Measurements from ENCODE around the gene CEP95.
"Not testable (repeated sequence)": the region's sequence is repeated elsewhere in the genome, so short reads cannot be mapped to it uniquely, and the experiment has no call there.

CEP95 gene

DNA sequence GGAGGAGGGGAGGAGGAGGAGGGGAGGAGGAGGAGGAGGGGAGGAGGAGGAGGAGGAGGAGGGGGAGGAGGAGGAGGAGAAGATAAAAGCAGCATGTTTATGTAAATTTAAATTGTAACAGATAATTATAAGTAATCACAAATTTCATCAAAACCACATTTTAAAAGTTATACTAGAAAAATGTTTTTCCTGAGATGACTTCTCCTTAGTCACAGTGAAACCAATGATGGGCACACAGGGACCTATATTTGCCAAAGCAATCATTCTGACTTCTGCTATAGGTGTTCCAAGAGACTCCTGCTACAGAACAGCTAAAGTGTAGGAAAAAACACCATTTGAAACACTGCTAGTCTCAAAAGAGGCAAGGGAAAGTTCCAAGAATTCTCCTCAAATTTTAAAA is 66.4 kb downstream of the CEP95 start:
- Histone ChIP-seq H3K9me3 (ENCODE audit: low read depth, low read length) (no peaks in the 10 kb centered on the region), H3K9ac (ENCODE audit: insufficient read length) (no peak overlapping the region), H3K27ac (no peak overlapping the region), H3K4me3 (no peak overlapping the region), H3K36me3 (ENCODE audit: insufficient read depth, low read length) (peaks cover 14% of the 10 kb centered on the region)
- DNase-seq (ENCODE audit: low read depth, low spot score): no peak
- TF ChIP-seq FOXP2 (optimal IDR thresholded peaks at IDR 0.05; ENCODE audit: control extremely low read depth, extremely low read length, insufficient read depth) (no peak), EZH2 (IDR thresholded peaks at IDR 0.05) (no peak), POLR2AphosphoS5 (IDR thresholded peaks at IDR 0.05; ENCODE audit: borderline replicate concordance, low read depth, low read length) (no peak)

DNA sequence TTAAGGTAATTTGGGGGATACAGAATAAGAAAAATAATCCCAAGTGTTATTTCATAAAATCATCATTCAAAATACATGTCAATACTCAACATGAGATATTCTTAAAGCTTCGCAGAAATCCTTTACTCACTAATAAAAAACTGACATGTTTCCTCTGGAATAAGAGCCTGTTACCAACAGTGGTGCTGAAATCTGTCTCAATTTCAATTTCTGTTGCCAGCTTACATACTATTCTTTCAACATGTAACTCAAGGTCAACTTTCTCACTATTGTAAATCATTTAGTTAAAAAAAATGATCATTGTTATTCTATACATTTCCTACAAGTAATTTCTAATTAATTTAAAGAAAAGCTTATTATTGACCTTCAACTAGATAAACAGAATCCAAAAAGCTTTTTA is 67.9 kb downstream of the CEP95 start:
- no peak for TF ChIP-seq EZH2 (IDR thresholded peaks at IDR 0.05)
- TF ChIP-seq POLR2AphosphoS5 (IDR thresholded peaks at IDR 0.05; ENCODE audit: borderline replicate concordance, low read depth, low read length): no peak
- no peak for TF ChIP-seq FOXP2 (optimal IDR thresholded peaks at IDR 0.05; ENCODE audit: control extremely low read depth, extremely low read length, insufficient read depth)

DNA sequence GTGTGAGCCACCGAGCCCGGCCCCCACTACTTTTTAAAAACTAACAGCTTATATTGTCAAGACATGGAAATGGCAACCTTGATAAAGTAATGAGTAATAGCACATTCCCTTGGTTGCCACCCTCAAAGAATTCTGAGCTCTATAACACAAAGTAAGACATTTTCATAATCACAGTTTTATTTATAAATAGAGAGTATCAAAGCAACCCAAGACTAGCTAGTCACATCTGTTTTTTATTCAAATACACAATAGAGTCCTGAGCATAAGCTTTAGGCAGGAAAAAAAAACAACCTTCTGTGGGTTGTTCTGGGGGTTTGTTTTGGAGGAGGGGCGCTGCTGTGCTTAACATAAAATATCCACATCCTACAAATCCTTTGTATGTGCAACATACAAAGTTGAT is 68.7 kb downstream of the CEP95 start:
- H3K36me3 ChIP-seq (ENCODE audit: insufficient read depth, low read length): peaks cover 13% of the 10 kb centered on the region

More for the DNA sequence above, 67.9 kb downstream of the CEP95 start:
- Histone ChIP-seq H3K36me3 (ENCODE audit: insufficient read depth, low read length) (peaks cover 11% of the 10 kb centered on the region), H3K9ac (ENCODE audit: insufficient read length) (no peak overlapping the region), H3K4me3 (no peak overlapping the region), H3K27ac (peak overlapping the region; percentile 68; the same call in 1 of the 2 replicates), H3K9me3 (ENCODE audit: low read depth, low read length) (no peaks in the 10 kb centered on the region)
- no peak for DNase-seq (ENCODE audit: low read depth, low spot score)

DNA sequence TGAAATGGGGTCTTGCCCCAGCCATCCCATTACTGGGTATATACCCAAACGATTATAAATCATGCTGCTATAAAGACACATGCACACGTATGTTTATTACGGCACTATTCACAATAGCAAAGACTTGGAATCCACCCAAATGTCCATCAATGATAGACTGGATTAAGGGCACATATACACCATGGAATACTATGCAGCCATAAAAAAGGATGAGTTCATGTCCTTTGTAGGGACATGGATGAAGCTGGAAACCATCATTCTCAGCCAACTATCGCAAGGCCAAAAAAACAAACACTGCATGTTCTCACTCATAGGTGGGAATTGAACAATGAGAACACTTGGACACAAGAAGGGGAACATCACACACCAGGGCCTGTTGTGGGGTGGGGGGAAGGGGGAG is 70.2 kb downstream of the CEP95 start:
- DNase-seq (ENCODE audit: low read depth, low spot score); H3K9me3 ChIP-seq (ENCODE audit: low read depth, low read length); H3K9ac ChIP-seq (ENCODE audit: insufficient read length); H3K4me3 ChIP-seq; H3K27ac ChIP-seq: not testable (repeated sequence)
- peaks cover 17% of the 10 kb centered on the region for H3K36me3 ChIP-seq (ENCODE audit: insufficient read depth, low read length)

More for the DNA sequence above, 68.7 kb downstream of the CEP95 start:
- no peak overlapping the region for H3K4me3 ChIP-seq
- no peak for DNase-seq (ENCODE audit: low read depth, low spot score)
- H3K27ac ChIP-seq: peak overlapping the region; percentile 57
- H3K9ac ChIP-seq (ENCODE audit: insufficient read length): no peak overlapping the region
- H3K9me3 ChIP-seq (ENCODE audit: low read depth, low read length): no peaks in the 10 kb centered on the region
- TF ChIP-seq EZH2 (IDR thresholded peaks at IDR 0.05) (no peak), FOXP2 (optimal IDR thresholded peaks at IDR 0.05; ENCODE audit: control extremely low read depth, extremely low read length, insufficient read depth) (no peak), POLR2AphosphoS5 (IDR thresholded peaks at IDR 0.05; ENCODE audit: borderline replicate concordance, low read depth, low read length) (no peak)

DNA sequence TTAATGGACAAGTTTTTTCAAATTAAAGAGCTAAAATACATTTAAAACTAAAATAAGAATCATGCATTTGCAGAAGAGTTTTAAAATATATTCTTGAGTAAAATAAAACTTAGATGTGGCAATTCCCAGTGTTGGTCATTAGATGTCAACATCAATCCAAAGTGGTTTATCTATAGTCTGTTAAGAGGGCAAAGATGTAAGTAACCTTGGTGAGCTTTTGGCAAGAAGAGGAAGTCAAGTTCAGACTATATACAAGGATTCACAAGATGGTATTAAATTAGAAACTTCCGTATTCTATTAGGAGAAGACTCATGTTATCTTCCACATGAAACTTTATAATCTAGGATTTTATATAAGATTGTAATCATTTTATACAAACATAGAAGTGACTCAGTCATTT is 73.1 kb downstream of the CEP95 start:
- TF ChIP-seq FOXP2 (optimal IDR thresholded peaks at IDR 0.05; ENCODE audit: control extremely low read depth, extremely low read length, insufficient read depth): no peak
- no peak for TF ChIP-seq POLR2AphosphoS5 (IDR thresholded peaks at IDR 0.05; ENCODE audit: borderline replicate concordance, low read depth, low read length)
- TF ChIP-seq EZH2 (IDR thresholded peaks at IDR 0.05): no peak
- Histone ChIP-seq H3K9ac (ENCODE audit: insufficient read length) (no peak overlapping the region), H3K4me3 (no peak overlapping the region), H3K27ac (no peak overlapping the region), H3K36me3 (ENCODE audit: insufficient read depth, low read length) (peaks cover 25% of the 10 kb centered on the region), H3K9me3 (ENCODE audit: low read depth, low read length) (no peaks in the 10 kb centered on the region)
- no peak for DNase-seq (ENCODE audit: low read depth, low spot score)

DNA sequence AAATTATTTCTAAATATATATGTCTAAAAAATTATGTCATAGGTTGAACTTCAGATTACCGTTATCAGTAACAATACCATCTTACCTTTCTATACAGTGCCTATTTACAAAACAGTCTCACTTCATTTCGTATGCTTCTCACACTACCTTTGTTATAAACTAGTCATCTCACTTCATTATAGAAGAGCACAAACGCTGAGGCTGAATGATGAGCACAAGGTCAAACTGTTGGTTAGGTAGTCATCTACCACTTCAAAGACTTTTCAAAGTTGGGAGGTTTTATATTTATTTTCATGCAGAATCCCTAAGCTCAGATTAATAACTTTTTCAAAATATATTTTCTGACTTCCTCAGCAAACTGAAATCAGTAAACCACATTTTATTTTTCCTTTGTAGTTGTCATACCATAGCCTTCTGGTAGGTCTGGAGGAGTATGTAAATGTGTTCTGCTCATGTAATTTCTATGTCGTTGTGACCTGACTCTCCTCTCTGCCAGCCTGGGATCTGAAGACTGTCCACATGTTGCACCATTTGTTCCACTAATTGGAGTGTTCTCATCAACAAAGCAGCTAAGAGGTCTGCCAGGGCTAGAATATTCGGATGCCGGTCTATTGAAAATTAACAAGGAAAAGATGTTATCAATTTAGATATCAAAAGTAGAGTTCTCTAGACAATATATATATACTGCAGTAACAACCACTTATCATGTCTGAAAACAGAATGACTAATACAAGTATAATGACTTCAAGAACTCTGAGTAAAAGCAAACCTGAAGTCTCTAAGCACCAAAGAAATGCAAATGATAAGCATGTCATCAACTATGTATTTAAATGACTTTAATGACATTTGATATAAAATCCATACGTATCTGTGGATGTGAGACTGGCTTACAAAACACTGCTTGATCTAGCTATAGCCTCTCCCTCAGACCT is 73.9 kb downstream of the CEP95 start:
- no peak for DNase-seq (ENCODE audit: low read depth, low spot score)
- Histone ChIP-seq H3K9ac (ENCODE audit: insufficient read length) (no peak overlapping the region), H3K9me3 (ENCODE audit: low read depth, low read length) (no peaks in the 10 kb centered on the region), H3K4me3 (no peak overlapping the region), H3K27ac (no peak overlapping the region), H3K36me3 (ENCODE audit: insufficient read depth, low read length) (peaks cover 25% of the 10 kb centered on the region)
- no peak for TF ChIP-seq FOXP2 (optimal IDR thresholded peaks at IDR 0.05; ENCODE audit: control extremely low read depth, extremely low read length, insufficient read depth)
- TF ChIP-seq POLR2AphosphoS5 (IDR thresholded peaks at IDR 0.05; ENCODE audit: borderline replicate concordance, low read depth, low read length): no peak
- no peak for TF ChIP-seq EZH2 (IDR thresholded peaks at IDR 0.05)

DNA sequence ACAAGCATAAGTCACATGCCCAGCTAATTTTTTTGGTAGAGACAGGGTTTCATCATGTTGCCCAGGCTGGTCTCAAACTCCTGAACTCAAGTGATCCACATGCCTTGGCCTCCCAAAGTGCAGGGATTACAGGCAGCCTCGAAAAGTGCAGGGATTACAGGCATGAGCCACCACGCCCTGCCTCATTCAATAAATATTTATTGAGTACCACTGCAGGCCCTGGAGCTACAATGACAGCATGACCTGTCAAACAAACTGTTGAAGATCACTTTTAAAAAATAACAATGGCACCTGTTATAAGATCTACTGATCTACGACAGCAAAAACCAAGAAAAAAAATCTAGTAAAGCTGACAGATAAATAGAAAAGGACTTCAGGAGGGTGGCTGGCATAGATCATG is 76.3 kb downstream of the CEP95 start:
- Histone ChIP-seq H3K27ac (no peak overlapping the region), H3K9me3 (ENCODE audit: low read depth, low read length) (no peaks in the 10 kb centered on the region), H3K36me3 (ENCODE audit: insufficient read depth, low read length) (peaks cover 22% of the 10 kb centered on the region), H3K9ac (ENCODE audit: insufficient read length) (no peak overlapping the region), H3K4me3 (no peak overlapping the region)
- no peak for TF ChIP-seq POLR2AphosphoS5 (IDR thresholded peaks at IDR 0.05; ENCODE audit: borderline replicate concordance, low read depth, low read length)
- TF ChIP-seq EZH2 (IDR thresholded peaks at IDR 0.05): no peak
- TF ChIP-seq FOXP2 (optimal IDR thresholded peaks at IDR 0.05; ENCODE audit: control extremely low read depth, extremely low read length, insufficient read depth): no peak
- no peak for DNase-seq (ENCODE audit: low read depth, low spot score)

DNA sequence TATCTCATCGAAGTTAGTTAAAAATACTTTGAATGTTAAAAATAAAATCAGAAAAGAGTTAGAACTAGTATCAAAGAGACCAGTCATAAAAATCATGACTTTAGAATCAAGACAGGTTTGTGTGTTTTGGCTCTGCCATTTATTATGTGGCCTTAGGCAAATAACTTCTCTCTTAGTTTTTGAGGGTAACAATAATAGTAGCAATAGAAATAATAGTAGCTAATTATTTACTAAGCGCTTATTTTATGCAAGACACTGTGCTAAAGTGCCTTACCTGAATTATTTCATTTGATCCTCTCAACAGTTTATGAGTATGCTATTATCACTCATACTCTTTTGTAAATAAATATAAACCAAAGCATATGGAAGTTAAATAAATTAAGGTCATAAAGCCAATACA is 78.4 kb downstream of the CEP95 start:
- no peak for TF ChIP-seq FOXP2 (optimal IDR thresholded peaks at IDR 0.05; ENCODE audit: control extremely low read depth, extremely low read length, insufficient read depth)
- TF ChIP-seq POLR2AphosphoS5 (IDR thresholded peaks at IDR 0.05; ENCODE audit: borderline replicate concordance, low read depth, low read length): no peak
- TF ChIP-seq EZH2 (IDR thresholded peaks at IDR 0.05): no peak
- Histone ChIP-seq H3K4me3 (no peak overlapping the region), H3K9ac (ENCODE audit: insufficient read length) (no peak overlapping the region), H3K27ac (no peak overlapping the region), H3K36me3 (ENCODE audit: insufficient read depth, low read length) (peaks cover 22% of the 10 kb centered on the region), H3K9me3 (ENCODE audit: low read depth, low read length) (no peaks in the 10 kb centered on the region)
- DNase-seq (ENCODE audit: low read depth, low spot score): no peak

Data from SK-N-MC (cell line).